ENCODE measurements around the gene ZBTB38. TPM values are rescaled to one million over a fixed set of nuclear protein-coding genes. Genes with fewer than 3 reads are reported as not detected.

Gene ZBTB38
- total RNA-seq, 1 experiment from 2014 or later: 75.7 TPM

DNA sequence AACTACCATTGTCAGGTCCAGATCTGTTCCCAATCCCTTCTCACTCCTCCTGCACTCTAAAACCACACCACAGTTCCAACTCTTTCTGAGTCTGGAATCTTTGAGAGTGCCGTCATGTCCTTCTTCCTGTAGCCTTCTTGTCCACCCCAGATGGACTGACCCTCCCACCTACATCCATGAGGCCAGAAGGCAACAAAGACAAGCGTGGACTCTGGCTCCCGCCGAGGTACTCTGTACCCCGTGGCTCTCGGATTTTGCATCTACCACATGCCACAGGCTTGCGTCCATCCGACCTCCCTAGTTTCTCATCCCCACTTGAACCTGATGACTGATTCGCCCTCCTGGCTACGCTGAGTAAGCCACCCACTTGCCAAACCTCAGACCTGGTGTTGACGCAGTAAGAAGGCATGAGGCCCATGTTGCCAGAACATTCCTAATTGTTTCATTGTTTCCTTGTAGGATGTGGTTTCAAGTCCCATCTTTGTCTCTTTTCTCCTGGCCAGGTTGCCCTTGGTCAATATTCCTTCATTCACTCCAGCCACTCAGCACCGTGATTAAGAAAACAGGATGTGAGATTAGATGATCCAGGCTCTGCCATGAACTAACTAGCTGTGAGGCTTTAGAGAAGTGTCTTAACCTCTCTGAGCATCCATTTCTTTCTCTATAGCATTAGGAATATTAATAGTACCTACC is 1.1 kb upstream of the ZBTB38 start:
- Histone ChIP-seq H3K4me1 (replicated peaks) (peaks cover 53% of the 10 kb centered on the region), H3K9me3 (replicated peaks) (no peaks in the 10 kb centered on the region), H3K27me3 (replicated peaks) (no peaks in the 10 kb centered on the region), H3K4me3 (no peak overlapping the region), H3K36me3 (peaks cover 18% of the 10 kb centered on the region), H3K27ac (peak overlapping the region; percentile 99)
- DNase-seq (ENCODE audit: low read depth in 1 of 2, low spot score in 2 of 2): peak; percentile 95 to 96

DNA sequence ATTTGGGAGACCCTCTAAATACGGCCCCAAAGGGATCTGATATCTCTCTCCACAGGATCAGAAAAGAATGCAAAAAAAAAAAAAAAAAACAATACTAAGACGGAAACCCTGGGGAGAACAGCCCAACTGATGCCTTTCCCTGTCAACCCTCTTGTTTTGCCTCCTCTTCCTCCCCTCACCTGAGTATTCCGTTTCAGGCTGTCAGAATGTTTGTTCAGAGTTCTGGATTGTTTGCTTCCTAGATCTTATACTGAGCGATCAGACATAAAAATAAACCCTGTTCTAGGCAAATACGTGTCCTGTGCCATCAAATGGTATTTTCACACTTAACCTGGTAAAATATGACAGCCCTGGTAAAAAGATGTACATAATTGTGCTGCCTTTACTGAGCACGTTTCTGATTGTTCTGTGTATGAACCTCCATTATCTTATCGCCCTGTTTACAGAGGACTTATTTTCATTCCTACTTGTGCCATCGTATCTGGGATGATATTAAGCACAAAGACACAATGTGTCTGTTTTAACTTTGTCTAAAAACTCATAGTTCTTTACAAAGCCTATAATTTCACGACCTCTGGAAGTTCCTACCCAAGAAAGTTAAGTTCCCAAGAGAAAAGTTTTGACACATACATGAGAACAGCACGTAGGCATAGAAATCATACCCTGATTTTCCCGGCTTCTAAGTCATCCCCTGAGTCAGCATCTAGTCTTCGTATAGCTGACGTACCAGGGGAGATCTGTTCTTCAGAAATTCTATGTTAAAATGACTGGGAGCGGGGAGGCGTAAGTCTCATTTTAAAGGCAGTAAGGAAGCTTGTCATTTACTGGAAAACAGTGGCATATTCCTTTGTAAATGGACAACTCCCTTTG is 856 bp downstream of the ZBTB38 start:
- H3K4me1 ChIP-seq (replicated peaks): peaks cover 59% of the 10 kb centered on the region

DNA sequence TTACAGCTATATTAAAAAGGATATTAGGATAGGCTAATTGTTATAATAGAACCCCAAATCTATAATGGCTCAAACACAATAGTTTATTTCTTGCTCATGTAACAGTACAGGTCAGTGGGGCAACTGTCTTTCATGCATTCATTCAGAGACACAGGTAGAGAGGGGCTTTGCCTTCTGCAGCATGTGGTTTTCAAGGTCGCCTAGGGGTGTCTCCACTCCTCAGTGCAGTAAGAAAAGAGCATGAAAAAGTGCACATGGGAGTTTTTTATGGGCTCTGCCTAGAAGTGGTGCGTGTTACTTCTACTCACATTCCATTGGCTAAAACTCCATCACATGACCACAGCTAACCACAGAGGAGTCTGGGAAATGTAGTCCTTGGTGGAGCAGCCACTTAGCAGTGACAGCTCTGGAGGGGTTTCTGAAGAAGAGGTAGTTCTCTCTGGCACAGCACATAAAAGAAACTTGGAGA is 1.8 kb downstream of the ZBTB38 start:
- peak overlapping the region; percentile 99; the same call in 1 of the 2 replicates for H3K27ac ChIP-seq
- peaks cover 32% of the 10 kb centered on the region for H3K36me3 ChIP-seq
- H3K9me3 ChIP-seq (replicated peaks): no peaks in the 10 kb centered on the region
- DNase-seq (ENCODE audit: low read depth in 1 of 2, low spot score in 2 of 2): peak in 1 of 2 experiments; percentile 58
- H3K27me3 ChIP-seq (replicated peaks): no peaks in the 10 kb centered on the region
- H3K4me1 ChIP-seq (replicated peaks): peaks cover 60% of the 10 kb centered on the region
- no peak overlapping the region for H3K4me3 ChIP-seq

More for the DNA sequence above, 856 bp downstream of the ZBTB38 start:
- H3K36me3 ChIP-seq: peaks cover 30% of the 10 kb centered on the region
- peak overlapping the region; percentile 29 for H3K4me3 ChIP-seq
- peak in 1 of 2 experiments; percentile 21 for DNase-seq (ENCODE audit: low read depth in 1 of 2, low spot score in 2 of 2)
- no peaks in the 10 kb centered on the region for H3K9me3 ChIP-seq (replicated peaks)
- no peaks in the 10 kb centered on the region for H3K27me3 ChIP-seq (replicated peaks)
- H3K27ac ChIP-seq: peak overlapping the region; percentile 99

DNA sequence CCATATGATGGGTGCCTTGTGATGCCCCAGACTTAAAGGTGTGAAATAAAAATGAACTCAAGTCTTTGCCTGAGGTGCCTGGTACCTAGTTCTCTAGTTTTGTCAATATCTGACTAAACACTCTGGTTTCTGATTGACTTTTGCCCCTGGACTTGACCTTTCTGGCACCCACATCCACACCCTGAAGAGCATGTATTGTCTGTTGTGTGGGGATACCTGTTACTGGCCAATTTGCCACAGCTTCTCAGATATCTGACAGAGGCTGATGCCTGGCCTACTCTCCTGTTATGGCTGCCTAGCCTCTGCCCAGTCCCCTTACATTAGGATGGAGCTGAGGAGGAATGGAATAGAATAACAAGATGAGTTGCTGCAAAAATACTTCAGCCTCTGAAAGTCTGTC is 3.6 kb downstream of the ZBTB38 start:
- peaks cover 42% of the 10 kb centered on the region for H3K4me1 ChIP-seq (replicated peaks)
- no peaks in the 10 kb centered on the region for H3K9me3 ChIP-seq (replicated peaks)
- peaks cover 50% of the 10 kb centered on the region for H3K36me3 ChIP-seq
- H3K27ac ChIP-seq: no peak overlapping the region
- no peak overlapping the region for H3K4me3 ChIP-seq
- DNase-seq (ENCODE audit: low read depth in 1 of 2, low spot score in 2 of 2): no peak
- no peaks in the 10 kb centered on the region for H3K27me3 ChIP-seq (replicated peaks)

DNA sequence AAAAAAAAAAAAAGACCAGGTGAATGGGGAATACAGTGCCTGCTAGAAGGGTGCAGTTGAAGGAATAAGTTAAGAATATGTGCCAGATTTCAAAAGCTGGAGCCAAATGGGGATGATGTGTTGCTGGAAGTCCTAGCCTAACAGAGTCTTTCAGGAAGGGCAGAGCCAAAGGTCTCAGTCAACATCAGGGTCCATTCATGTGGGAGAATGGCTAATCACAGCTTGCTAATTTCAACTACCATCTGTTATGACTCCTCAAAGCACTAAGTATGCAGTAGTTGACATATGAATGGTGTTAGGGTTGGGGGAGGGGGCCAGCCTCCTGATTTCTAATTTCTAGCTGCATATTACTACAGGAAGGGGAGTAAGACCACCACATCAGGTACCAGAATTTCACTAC is 4.4 kb downstream of the ZBTB38 start:
- H3K4me3 ChIP-seq: no peak overlapping the region
- peaks cover 34% of the 10 kb centered on the region for H3K4me1 ChIP-seq (replicated peaks)
- no peak for DNase-seq (ENCODE audit: low read depth in 1 of 2, low spot score in 2 of 2)
- H3K9me3 ChIP-seq (replicated peaks): no peaks in the 10 kb centered on the region
- peaks cover 58% of the 10 kb centered on the region for H3K36me3 ChIP-seq
- no peak overlapping the region for H3K27ac ChIP-seq
- H3K27me3 ChIP-seq (replicated peaks): no peaks in the 10 kb centered on the region

DNA sequence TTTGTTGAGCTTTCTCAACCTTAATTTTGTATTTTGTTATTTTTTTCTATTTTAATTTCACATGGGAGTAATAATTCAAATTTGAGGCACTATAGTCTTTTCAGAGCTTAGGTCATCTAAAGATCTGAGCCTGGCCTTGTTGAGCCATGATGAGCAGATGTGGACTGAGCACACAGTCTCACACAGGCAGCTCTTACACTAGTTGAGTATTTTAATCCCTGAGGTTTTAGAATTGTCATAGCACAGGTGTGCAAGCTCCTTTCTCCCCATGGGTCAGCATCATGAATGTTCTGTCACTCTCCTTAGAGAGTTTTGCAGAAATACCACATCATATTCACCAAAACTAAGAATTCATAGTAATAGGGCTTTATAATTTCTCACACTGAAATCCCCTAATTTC is 4.9 kb downstream of the ZBTB38 start:
- Histone ChIP-seq H3K27ac (no peak overlapping the region), H3K9me3 (replicated peaks) (no peaks in the 10 kb centered on the region), H3K4me1 (replicated peaks) (peaks cover 29% of the 10 kb centered on the region), H3K27me3 (replicated peaks) (no peaks in the 10 kb centered on the region), H3K4me3 (no peak overlapping the region), H3K36me3 (peaks cover 62% of the 10 kb centered on the region)
- no peak for DNase-seq (ENCODE audit: low read depth in 1 of 2, low spot score in 2 of 2)

DNA sequence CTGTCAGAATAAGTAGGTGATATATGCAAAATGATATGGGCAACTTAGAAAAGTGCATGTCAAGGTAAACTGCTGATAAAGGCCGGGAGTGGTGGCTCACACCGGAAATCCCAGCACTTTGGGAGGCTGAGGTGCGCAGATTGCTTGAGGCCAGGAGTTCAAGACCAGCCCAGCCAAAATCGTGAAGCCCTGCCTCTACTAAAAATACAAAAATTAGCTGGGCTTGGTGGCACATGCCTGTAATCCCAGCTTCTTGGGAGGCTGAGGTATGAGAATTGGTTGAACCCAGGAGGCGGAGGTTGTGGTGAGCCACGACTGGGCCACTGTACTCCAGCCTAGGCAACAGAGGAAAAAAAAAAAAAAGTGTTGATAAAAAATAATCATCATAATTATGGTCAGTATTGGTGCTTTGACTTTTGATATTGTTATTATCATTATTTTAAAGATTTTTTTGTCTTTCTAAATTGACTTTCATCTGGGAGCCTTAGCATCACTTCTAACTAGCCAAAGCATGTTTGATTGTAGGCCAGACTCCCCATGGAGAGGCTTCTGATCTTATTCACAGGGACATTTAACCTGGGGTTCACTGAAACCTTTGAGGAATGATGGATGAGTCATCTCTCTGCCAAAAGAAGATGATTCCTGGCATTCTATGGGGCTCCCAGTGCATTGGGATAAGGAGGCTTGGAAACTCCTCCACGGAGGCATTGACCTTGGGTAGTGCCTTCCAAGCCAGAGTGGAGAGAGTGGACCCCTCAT is 5.6 kb downstream of the ZBTB38 start:
- H3K4me1 ChIP-seq (replicated peaks): peaks cover 23% of the 10 kb centered on the region
- DNase-seq (ENCODE audit: low read depth in 1 of 2, low spot score in 2 of 2): peak in 1 of 2 experiments; percentile 3
- H3K27me3 ChIP-seq (replicated peaks): no peaks in the 10 kb centered on the region
- H3K4me3 ChIP-seq: no peak overlapping the region
- peaks cover 69% of the 10 kb centered on the region for H3K36me3 ChIP-seq
- H3K27ac ChIP-seq: no peak overlapping the region
- no peaks in the 10 kb centered on the region for H3K9me3 ChIP-seq (replicated peaks)

DNA sequence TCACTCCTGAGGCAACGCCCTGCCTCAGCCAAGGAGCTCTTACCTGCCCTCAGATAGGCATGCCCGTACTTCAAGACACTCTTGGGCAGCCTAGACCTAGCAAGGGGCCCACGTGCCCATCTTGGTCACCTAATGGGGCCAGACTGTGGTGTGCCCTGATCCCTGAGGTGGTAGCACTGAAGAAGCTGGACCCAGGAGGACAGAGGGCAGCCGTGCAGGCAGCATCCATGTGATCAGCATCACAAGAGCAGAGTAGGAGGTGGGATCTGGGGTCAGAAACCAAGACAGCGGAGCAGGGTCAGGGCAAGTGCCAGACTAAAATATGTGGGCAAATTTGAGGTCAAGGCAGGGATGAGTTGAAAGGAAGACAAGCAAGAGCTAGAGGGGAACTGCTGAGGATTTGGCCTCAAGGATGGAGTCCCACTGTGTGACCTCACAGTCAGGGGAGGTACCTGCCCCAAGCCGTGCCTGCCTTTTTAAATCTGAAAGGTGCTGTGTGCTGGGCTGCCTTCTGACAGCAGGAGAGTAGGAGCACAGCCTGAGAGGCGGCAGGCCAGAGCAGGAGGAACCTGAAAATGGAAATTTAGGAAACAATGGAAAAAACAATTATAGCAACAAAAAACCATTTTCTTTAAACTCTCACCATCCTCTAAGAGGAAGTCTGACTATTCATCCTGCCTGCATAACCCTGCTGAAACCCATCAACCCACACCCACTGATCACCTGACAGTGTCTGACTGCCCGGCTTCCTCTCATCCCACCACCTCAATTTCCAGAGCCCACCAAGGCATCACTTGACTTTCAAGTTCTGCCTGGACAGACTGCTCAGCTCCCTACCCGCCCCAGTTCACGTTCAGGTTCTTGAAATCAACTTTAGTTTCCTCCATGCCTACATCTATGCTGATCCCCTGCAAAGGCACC is 7.3 kb downstream of the ZBTB38 start:
- H3K27ac ChIP-seq: no peak overlapping the region
- peaks cover 70% of the 10 kb centered on the region for H3K36me3 ChIP-seq
- peaks cover 7% of the 10 kb centered on the region for H3K4me1 ChIP-seq (replicated peaks)
- no peak for DNase-seq (ENCODE audit: low read depth in 1 of 2, low spot score in 2 of 2)
- H3K4me3 ChIP-seq: no peak overlapping the region
- no peaks in the 10 kb centered on the region for H3K9me3 ChIP-seq (replicated peaks)
- H3K27me3 ChIP-seq (replicated peaks): no peaks in the 10 kb centered on the region

DNA sequence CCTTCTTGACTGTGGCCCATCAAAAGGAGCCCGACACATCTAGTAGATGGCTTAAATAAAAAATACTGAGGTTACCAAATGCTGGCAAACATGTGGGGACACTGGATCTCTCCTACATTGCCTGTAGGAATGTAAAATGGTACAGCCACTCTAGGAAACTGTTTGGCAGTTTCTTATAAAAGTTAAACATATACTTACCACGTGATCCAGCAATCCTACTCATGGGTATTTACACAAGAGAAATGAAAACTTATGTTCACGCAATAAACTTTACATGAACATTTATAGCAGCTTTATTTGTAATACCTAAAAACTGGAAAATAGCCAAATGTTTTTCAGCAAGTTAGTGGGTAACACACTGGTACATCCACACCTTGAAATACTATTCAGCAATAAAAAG is 9.1 kb downstream of the ZBTB38 start:
- no peak for DNase-seq (ENCODE audit: low read depth in 1 of 2, low spot score in 2 of 2)
- H3K27me3 ChIP-seq (replicated peaks): no peaks in the 10 kb centered on the region
- H3K36me3 ChIP-seq: peaks cover 78% of the 10 kb centered on the region

DNA sequence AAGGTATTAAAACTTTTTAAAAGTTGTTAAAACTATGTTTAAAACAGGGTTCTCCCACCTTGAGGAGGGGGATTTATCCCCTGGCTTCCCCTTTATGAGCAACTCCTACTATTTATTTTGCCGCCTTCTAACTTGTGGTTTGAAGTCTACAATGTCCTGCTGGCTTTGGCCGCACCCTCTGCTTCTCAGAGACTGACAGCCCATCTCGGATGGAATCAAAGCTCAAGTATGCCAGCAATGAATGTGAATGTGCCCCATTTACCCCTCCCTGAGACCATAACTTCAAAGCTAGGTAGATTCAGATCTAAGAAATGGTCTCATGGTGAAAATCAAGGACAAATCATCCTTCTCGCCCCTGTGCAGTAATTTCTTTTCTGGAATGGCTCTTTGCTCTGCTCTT is 10.3 kb downstream of the ZBTB38 start:
- Histone ChIP-seq H3K4me1 (replicated peaks) (peaks cover 7% of the 10 kb centered on the region), H3K9me3 (replicated peaks) (no peaks in the 10 kb centered on the region), H3K27ac (no peak overlapping the region), H3K36me3 (peaks cover 79% of the 10 kb centered on the region), H3K27me3 (replicated peaks) (no peaks in the 10 kb centered on the region), H3K4me3 (no peak overlapping the region)
- no peak for DNase-seq (ENCODE audit: low read depth in 1 of 2, low spot score in 2 of 2)

More for the DNA sequence above, 9.1 kb downstream of the ZBTB38 start:
- no peak overlapping the region for H3K27ac ChIP-seq
- H3K4me1 ChIP-seq (replicated peaks): peaks cover 7% of the 10 kb centered on the region
- no peaks in the 10 kb centered on the region for H3K9me3 ChIP-seq (replicated peaks)
- H3K4me3 ChIP-seq: no peak overlapping the region

DNA sequence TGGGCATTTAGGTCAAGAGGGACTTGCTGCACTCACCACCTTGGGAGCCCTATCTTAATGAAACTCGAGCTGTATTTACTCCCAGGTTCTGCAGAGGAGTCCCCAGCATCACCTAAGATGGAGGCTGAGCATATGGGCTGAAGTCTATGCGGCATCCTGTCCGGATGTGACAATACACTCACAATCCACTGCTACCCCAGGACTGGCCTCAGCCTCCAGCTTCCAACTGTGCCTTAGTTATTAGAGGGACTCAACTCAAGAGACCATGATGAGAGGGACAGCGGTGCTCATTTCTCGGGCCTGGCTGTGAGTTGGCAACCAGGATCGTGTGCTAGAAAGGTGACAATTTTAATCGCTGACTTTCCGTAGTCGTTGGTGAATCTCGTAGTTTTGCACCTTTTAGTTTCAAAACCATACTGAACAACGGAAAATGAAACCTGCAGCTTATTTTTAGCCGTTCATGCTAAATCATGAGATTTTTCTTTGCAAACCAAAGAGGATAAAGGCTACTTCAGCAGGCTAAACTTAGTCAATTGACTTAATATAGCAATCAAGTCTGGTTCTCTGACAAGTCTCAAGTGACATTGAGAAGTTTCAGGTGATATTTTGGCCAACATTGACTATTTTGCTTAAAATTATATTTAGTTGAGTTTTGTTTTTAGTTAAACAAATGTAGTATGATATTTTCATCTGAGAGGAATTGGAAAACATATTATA is 11.1 kb downstream of the ZBTB38 start:
- H3K27ac ChIP-seq: no peak overlapping the region
- no peaks in the 10 kb centered on the region for H3K27me3 ChIP-seq (replicated peaks)
- H3K9me3 ChIP-seq (replicated peaks): no peaks in the 10 kb centered on the region
- no peak overlapping the region for H3K4me3 ChIP-seq
- DNase-seq (ENCODE audit: low read depth in 1 of 2, low spot score in 2 of 2): no peak
- H3K4me1 ChIP-seq (replicated peaks): no peaks in the 10 kb centered on the region
- peaks cover 85% of the 10 kb centered on the region for H3K36me3 ChIP-seq

DNA sequence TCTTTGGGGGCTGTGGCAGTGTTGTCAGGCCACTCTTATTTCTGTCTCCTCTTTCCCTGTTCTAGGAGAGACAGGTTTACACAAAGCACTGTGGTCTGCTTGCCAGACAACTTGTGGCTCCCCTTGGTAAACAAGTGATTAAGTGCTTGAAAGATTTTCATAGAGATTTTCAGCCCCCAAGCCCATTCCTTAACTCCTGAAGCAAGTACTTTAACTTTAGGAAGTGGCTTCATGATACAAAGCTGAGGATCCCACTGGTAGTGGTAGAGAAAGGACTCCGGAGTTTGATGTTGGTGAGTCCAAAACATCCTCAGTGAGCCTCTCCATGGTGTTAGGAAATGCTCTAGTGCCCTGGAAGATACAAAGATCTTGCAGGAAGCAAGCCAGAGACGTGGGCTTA is 12.0 kb downstream of the ZBTB38 start:
- Histone ChIP-seq H3K4me1 (replicated peaks) (no peaks in the 10 kb centered on the region), H3K27ac (no peak overlapping the region), H3K9me3 (replicated peaks) (no peaks in the 10 kb centered on the region), H3K27me3 (replicated peaks) (no peaks in the 10 kb centered on the region), H3K4me3 (no peak overlapping the region), H3K36me3 (peaks cover 87% of the 10 kb centered on the region)
- no peak for DNase-seq (ENCODE audit: low read depth in 1 of 2, low spot score in 2 of 2)

Data from SJSA1 (cell line).